GM12891 (cell line): ENCODE data around the gene TMEM144.

Experiments
- DNase-seq: peaks from one replicate; pipeline ENCODE4 v3.0.0; 2011; ENCODE audit warnings: low spot score; ENCODE audit not compliant: insufficient read length
- FAIRE-seq: peaks from 2 replicates; lab custom pipeline; 2011; peaks lifted over from hg19 to GRCh38; lab: Jason Lieb, UNC
- PAX5 ChIP-seq: IDR thresholded peaks from 2 replicates; pipeline ENCODE4 v1.6.1; 2011; ENCODE audit warnings: low read length, moderate library complexity, mild to moderate bottlenecking; ENCODE audit not compliant: insufficient read depth, severe bottlenecking
- POLR2A ChIP-seq: IDR thresholded peaks from 2 replicates; pipeline ENCODE4 v1.6.1; 2011; ENCODE audit warnings: low read depth, low read length, control low read depth
- POLR2AphosphoS5 ChIP-seq: IDR thresholded peaks from 2 replicates; pipeline ENCODE4 v1.6.1; 2011; ENCODE audit warnings: low read depth, low read length, control low read depth
- POU2F2 ChIP-seq: IDR thresholded peaks from 2 replicates; pipeline ENCODE4 v1.6.1; 2011; ENCODE audit warnings: low read depth, mild to moderate bottlenecking, control low read depth, low read length, moderate library complexity
- SPI1 ChIP-seq: IDR thresholded peaks from 2 replicates; pipeline ENCODE4 v1.6.1; 2011; ENCODE audit warnings: low read depth, low read length, control low read depth
- TAF1 ChIP-seq: IDR thresholded peaks from 2 replicates; pipeline ENCODE4 v1.6.1; 2011; ENCODE audit warnings: low read depth, low read length, control low read depth

The TMEM144 gene

DNA sequence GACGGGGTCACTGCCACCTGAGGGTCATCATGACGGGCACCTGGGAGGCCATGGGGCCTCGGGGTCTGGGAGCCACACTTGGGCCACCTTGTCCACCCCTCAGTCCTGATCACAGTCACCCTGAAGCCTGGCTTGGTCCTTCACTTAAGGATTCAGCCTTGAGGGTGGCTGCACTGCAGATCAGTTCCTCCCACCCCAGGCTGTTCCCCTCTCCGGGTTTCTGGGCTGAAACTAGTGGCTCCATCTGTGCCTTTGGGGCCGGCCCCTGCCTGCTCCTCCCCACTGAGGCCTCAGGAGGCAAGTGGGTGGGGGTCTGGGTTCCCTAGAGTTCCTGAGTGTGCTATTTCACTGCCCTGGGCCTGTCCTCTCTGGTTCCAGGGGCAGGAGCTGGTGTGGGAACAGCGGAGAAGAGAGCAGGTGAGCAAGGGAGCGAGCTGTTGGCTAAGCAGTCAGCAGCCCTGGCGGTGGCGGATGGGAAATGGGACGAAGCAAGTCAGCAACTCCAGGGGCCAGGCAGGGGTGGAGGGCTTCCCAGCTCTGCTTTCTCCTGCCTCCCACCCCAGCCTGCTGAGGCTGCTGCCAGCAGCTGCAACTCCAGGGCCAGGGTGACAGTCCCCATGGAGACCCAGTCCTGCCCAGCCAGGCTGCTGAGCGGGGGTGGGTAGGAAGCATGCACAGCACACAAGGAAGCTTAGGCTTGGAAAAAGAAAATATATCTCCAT, 81.2 kb downstream of the TMEM144 start:
- TF ChIP-seq SPI1 (no peak), TAF1 (no peak), POLR2AphosphoS5 (no peak), POU2F2 (no peak)
- FAIRE-seq, result no peak
- DNase-seq, result no peak

DNA sequence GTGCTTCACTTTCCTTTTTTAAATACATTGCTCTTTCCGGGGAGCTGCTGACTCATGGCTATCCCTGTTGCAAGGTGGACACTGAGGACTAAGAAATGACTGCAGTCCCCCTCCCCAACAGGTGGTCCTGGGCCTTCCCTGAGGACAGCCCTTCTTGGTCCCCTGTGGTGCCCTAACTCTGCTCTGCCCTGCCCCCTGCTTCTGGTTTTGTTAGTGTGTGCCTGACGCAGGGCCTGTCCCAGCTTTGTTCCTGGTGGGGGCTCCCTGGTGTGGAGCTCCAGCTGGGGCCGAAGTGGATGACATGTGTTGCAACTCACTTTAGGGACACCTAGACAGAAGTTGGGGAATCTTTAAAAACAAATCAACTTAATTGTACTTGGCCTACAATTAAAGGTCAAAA, 81.9 kb downstream of the TMEM144 start:
- no peak for DNase-seq
- FAIRE-seq, result no peak
- no peak for TF ChIP-seq TAF1
- TF ChIP-seq SPI1, result no peak
- TF ChIP-seq PAX5, result no peak
- no peak for TF ChIP-seq POU2F2
- TF ChIP-seq POLR2AphosphoS5, result no peak
- TF ChIP-seq POLR2A, result no peak

- TF ChIP-seq TAF1, result no peak
- no peak for TF ChIP-seq PAX5
- no peak for TF ChIP-seq POU2F2
- TF ChIP-seq SPI1, result no peak
- no peak for TF ChIP-seq POLR2A
- no peak for TF ChIP-seq POLR2AphosphoS5
- no peak for FAIRE-seq
- DNase-seq, result no peak
Measured at GRCh38 chr4:158295053-158295452, 84.8 kb downstream of the TMEM144 start.

DNA sequence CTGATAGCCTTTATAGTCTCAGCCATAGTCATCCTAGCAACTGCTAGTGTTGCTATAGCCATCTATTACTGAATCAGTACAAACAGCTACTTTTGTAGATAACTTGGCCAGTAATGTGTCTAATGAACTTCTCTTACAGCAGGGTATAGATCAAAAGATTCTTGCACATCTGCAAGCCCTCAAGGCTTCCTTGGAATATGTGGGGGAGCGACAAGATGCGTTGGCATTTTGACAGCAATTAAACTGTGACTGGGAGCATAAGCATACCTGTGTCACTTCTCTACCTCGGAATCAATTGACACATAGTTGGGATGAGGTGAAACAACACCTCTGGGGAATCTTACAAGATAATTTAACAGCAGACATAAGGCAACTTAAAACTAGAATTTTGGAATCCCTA, 87.6 kb downstream of the TMEM144 start:
- no peak for DNase-seq
- no peak for FAIRE-seq
- no peak for TF ChIP-seq POU2F2
- TF ChIP-seq POLR2A, result no peak
- TF ChIP-seq POLR2AphosphoS5, result no peak
- TF ChIP-seq SPI1, result no peak
- no peak for TF ChIP-seq PAX5

GRCh38 chr4:158299459-158300007, 89.2 kb downstream of the TMEM144 start:
- FAIRE-seq, result no peak
- no peak for TF ChIP-seq TAF1
- TF ChIP-seq POLR2A, result no peak
- no peak for TF ChIP-seq PAX5
- TF ChIP-seq POU2F2, result no peak
- no peak for TF ChIP-seq SPI1
- no peak for TF ChIP-seq POLR2AphosphoS5
- no peak for DNase-seq

DNA sequence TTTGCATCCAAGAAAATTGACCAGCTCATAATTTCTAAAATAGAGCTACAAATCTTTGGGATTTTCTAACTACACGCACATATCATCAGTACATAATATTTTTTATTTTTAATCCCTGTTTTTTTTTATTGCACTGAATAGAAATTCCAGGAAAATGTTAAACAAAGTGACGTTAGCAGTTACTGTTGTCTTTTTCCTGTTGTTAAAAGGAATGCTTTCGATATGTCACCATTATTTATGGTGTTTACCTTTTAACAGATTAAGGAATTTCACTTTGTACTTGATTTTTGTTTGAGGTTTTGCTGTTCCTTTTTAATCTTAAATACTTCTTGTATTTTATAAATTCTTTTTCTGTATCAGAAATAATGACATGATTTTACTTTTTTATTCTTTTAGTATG, 89.7 kb downstream of the TMEM144 start:
- FAIRE-seq (no peak), DNase-seq (no peak)
- TF ChIP-seq POU2F2 (no peak), PAX5 (no peak), TAF1 (no peak), SPI1 (no peak), POLR2AphosphoS5 (no peak), POLR2A (no peak)

GRCh38 chr4:158302076-158302866, 92.0 kb downstream of the TMEM144 start:
- TF ChIP-seq SPI1, result no peak
- TF ChIP-seq POLR2AphosphoS5, result no peak
- no peak for TF ChIP-seq PAX5
- no peak for TF ChIP-seq POU2F2
- no peak for TF ChIP-seq POLR2A
- TF ChIP-seq TAF1, result no peak
- FAIRE-seq (no peak), DNase-seq (no peak)

DNA sequence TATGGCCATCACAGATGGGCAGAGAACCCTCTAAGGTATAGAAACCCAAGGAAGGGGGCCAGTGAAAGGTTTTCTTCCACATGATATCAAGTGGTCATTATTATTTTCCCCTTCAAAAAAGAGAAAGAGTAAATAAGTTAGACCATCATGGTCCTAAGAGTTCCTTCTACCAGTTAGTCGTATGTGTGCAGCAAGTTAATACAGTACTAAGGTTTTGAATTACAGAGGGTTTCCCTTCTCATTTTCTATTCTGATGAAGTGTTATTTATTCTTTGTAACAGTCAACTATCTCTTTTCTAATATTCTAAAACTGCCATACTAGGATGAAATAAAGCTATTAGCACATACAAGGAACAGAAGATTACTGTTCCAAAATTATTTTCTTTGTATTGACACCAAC, 94.4 kb downstream of the TMEM144 start:
- DNase-seq (no peak), FAIRE-seq (no peak)
- TF ChIP-seq POU2F2, result no peak
- no peak for TF ChIP-seq PAX5
- TF ChIP-seq POLR2A, result no peak
- TF ChIP-seq POLR2AphosphoS5, result no peak
- TF ChIP-seq SPI1, result no peak
- no peak for TF ChIP-seq TAF1
